ENCODE measurements around the gene PRKAG1. TPM values are rescaled to one million over a fixed set of nuclear protein-coding genes. Genes with fewer than 3 reads are reported as not detected.

The PRKAG1 gene
- total RNA-seq, 6 experiments from 2014 or later: 79.0 to 92.0 (median 83.3) TPM

GRCh38 chr12:49027846-49028555, 9.4 kb upstream of the PRKAG1 start:
- peaks cover 3% of the 10 kb centered on the region for H3K27me3 Mint-ChIP-seq (ENCODE audit: insufficient read depth)
- no peak overlapping the region for H3K27ac Mint-ChIP-seq
- no peaks in the 10 kb centered on the region for H3K4me1 Mint-ChIP-seq (ENCODE audit: low read depth)
- TF ChIP-seq CTCF (IDR thresholded peaks at IDR 0.05): no peak
- no peak for DNase-seq
- H3K9me3 Mint-ChIP-seq: no peaks in the 10 kb centered on the region
- H3K4me3 Mint-ChIP-seq: no peak overlapping the region
- H3K36me3 Mint-ChIP-seq (ENCODE audit: low read depth): peaks cover 20% of the 10 kb centered on the region

GRCh38 chr12:49026678-49027480, 8.3 kb upstream of the PRKAG1 start:
- Mint-ChIP-seq H3K36me3 (ENCODE audit: low read depth) (peaks cover 20% of the 10 kb centered on the region), H3K4me1 (ENCODE audit: low read depth) (no peaks in the 10 kb centered on the region), H3K27me3 (ENCODE audit: insufficient read depth) (peaks cover 2% of the 10 kb centered on the region; the same call in 1 of the 2 replicates), H3K9me3 (no peaks in the 10 kb centered on the region), H3K27ac (no peak overlapping the region), H3K4me3 (no peak overlapping the region)
- TF ChIP-seq CTCF (IDR thresholded peaks at IDR 0.05): no peak
- DNase-seq: no peak

GRCh38 chr12:49026101-49026500, 7.5 kb upstream of the PRKAG1 start:
- H3K4me3 Mint-ChIP-seq: no peak overlapping the region
- no peak for TF ChIP-seq CTCF (IDR thresholded peaks at IDR 0.05)
- no peaks in the 10 kb centered on the region for H3K4me1 Mint-ChIP-seq (ENCODE audit: low read depth)
- no peaks in the 10 kb centered on the region for H3K9me3 Mint-ChIP-seq
- peaks cover 20% of the 10 kb centered on the region for H3K36me3 Mint-ChIP-seq (ENCODE audit: low read depth)
- DNase-seq: no peak
- H3K27me3 Mint-ChIP-seq (ENCODE audit: insufficient read depth): peaks cover 2% of the 10 kb centered on the region; the same call in 1 of the 2 replicates
- no peak overlapping the region for H3K27ac Mint-ChIP-seq

DNA sequence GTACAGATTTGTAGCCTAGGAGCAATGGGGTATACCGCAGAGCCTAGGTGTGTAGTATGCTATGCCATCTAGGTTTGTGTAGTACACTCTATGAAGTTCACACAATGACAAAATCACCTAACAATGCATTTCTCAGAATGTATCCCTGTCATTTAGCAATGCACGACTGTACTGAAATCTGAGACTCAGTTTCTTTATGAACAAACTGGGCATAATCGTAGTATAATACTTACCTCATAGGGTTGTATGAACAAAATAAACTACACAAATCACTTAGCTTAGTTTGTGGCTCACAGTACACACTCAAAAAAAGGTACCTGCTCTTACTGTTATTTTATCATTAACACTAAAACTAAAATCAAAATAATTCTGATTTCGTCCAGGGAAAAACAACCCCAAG, 6.9 kb upstream of the PRKAG1 start:
- Mint-ChIP-seq H3K27ac (no peak overlapping the region), H3K9me3 (no peaks in the 10 kb centered on the region), H3K36me3 (ENCODE audit: low read depth) (peaks cover 20% of the 10 kb centered on the region), H3K4me3 (no peak overlapping the region), H3K27me3 (ENCODE audit: insufficient read depth) (peaks cover 2% of the 10 kb centered on the region; the same call in 1 of the 2 replicates), H3K4me1 (ENCODE audit: low read depth) (no peaks in the 10 kb centered on the region)
- no peak for TF ChIP-seq CTCF (IDR thresholded peaks at IDR 0.05)
- no peak for DNase-seq

GRCh38 chr12:49024543-49024942, 6.0 kb upstream of the PRKAG1 start:
- Mint-ChIP-seq H3K4me1 (ENCODE audit: low read depth) (peaks cover 5% of the 10 kb centered on the region), H3K36me3 (ENCODE audit: low read depth) (peaks cover 15% of the 10 kb centered on the region), H3K27me3 (ENCODE audit: insufficient read depth) (peaks cover 5% of the 10 kb centered on the region; the same call in 1 of the 2 replicates), H3K9me3 (no peaks in the 10 kb centered on the region), H3K4me3 (no peak overlapping the region), H3K27ac (no peak overlapping the region)
- no peak for DNase-seq
- no peak for TF ChIP-seq CTCF (IDR thresholded peaks at IDR 0.05)
